BJ (cell line): ENCODE data around the gene TREM2. TPM values are rescaled to one million over a fixed set of nuclear protein-coding genes. Genes with fewer than 3 reads are reported as not detected.

Experiments
- CTCF ChIA-PET: fragments of 350-600 bp; formaldehyde crosslinking; extraction: SDS; loops from one replicate; lab custom pipeline; 2021; ENCODE audit warnings: antibody characterized with exemption, inconsistent platforms; lab: Yijun Ruan, JAX
- POLR2A ChIA-PET: fragments of 300-600 bp; sonication (Branson Sonifier 250); formaldehyde crosslinking; extraction: SDS; loops from one replicate; lab custom pipeline; 2021; ENCODE audit warnings: antibody characterized with exemption; lab: Charles Lee
- DNase-seq: peaks from one replicate; pipeline ENCODE4 v3.0.0-alpha.2; 2011; ENCODE audit warnings: low read depth
- H3K27me3 ChIP-seq: 2 replicates; pipeline ENCODE4 v1.6.0; 2011; ENCODE audit warnings: low read length; ENCODE audit not compliant: control insufficient read depth, insufficient read depth
- H3K36me3 ChIP-seq: 2 replicates; pipeline ENCODE4 v1.5.1; 2011; ENCODE audit warnings: low read length; ENCODE audit not compliant: control insufficient read depth, insufficient read depth
- H3K4me3 ChIP-seq: 2 replicates; pipeline ENCODE4 v1.5.1; 2011; ENCODE audit warnings: low read depth, mild to moderate bottlenecking, control low read depth, low read length
- polyA plus RNA-seq: library from polyadenylated mRNA; depleted of rRNA; stranded (reverse); fragments of >200 nt; gene quantifications from 2 replicates; pipeline ENCODE4 v1.2.3, GENCODE V29; 2011
- TF ChIP-seq, protein P1 (sequence below): IDR thresholded peaks from 2 replicates; pipeline ENCODE4 v1.5.1; 2011; ENCODE audit warnings: low read depth, mild to moderate bottlenecking, control low read depth, inconsistent platforms, low read length, moderate library complexity; ENCODE audit not compliant: insufficient read depth

The TREM2 gene
- polyA plus RNA-seq, 1 experiment, result not detected

DNA sequence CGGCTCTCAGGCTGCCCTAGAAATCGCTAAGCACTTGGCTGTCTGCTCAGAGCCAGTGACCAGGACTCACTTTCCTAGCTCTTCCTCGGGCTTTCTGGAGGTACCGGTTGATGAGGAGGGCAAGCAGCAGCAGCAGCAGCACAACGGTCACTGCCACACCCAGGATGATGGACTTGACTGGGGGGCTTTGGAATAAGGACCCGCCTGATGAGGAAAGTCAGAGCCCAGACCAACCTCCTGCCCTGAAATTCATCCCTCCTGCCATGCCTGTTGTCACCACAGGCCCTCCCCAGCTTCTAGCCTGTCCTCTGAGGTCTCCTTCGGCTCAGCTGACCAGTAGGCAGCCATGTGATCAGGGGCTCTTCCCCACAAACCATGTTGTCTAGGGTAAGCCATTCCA, 21.8 kb upstream of the TREM2 start:
- POLR2A ChIA-PET, result no interaction called here
- DNase-seq, result no peak
- TF ChIP-seq, protein P1, sequence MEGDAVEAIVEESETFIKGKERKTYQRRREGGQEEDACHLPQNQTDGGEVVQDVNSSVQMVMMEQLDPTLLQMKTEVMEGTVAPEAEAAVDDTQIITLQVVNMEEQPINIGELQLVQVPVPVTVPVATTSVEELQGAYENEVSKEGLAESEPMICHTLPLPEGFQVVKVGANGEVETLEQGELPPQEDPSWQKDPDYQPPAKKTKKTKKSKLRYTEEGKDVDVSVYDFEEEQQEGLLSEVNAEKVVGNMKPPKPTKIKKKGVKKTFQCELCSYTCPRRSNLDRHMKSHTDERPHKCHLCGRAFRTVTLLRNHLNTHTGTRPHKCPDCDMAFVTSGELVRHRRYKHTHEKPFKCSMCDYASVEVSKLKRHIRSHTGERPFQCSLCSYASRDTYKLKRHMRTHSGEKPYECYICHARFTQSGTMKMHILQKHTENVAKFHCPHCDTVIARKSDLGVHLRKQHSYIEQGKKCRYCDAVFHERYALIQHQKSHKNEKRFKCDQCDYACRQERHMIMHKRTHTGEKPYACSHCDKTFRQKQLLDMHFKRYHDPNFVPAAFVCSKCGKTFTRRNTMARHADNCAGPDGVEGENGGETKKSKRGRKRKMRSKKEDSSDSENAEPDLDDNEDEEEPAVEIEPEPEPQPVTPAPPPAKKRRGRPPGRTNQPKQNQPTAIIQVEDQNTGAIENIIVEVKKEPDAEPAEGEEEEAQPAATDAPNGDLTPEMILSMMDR, result no peak
- Histone ChIP-seq H3K36me3 (no peaks in the 10 kb centered on the region), H3K27me3 (peaks cover 5% of the 10 kb centered on the region), H3K4me3 (no peak overlapping the region)
- CTCF ChIA-PET, result interaction anchor here (0.9 to 1.5 kb wide), 2 partner anchors 19 to 93 kb away, joined by 3 to 4 read pairs; no protein-coding TSS in a partner anchor

DNA sequence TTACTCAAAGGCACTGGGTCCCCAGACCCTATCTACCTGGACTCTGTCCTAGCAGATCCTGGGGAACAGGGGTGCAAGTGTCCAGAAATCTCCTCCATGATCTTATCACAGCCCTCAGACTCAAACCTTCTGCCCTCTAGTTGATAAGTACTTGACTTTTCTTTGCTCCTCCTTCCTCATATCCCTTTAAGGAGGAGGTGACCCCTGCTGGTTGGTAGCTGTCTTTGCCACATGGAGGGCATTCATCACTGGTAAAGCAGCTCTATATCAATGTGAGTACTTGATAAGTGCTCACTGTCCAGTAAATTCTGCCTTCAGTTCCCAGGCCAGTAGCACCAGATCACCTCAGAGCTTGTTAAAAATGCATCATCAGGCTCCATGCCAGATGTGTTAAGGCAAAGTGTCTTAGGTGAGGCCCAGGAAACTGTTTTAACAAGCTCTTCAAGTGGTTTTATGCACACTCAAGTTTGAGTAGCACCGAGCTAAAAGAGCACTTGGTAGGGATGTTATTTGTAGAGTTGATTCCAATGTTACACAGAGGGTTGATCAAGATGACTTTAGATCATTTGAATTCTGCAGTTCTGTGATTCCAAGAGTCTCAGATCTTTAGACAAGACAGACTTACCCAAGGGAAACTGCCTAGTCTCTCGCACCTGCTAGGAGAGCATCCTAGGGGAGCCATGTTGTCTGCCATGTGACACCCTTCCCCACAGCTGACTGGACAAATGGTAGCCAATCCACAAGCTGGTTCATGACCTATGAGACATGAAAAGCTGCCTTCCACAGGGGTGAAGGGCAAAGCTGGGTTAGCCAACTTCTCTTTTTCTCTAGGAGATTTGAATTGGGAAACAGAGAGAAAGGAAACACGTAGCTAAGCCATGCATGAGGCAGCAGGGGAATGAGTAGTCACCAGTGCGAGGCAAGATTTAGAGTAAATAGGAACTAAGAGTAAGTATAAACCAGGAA, 19.4 kb upstream of the TREM2 start:
- Histone ChIP-seq H3K27me3 (peaks cover 11% of the 10 kb centered on the region), H3K4me3 (no peak overlapping the region), H3K36me3 (no peaks in the 10 kb centered on the region)
- DNase-seq, result no peak
- TF ChIP-seq, protein P1, result peak; percentile 78
- ChIA-PET CTCF (interaction anchor here (0.8 to 3.7 kb wide), 19 partner anchors 8 to 106 kb away, joined by 3 to 39 read pairs (median 5); no protein-coding TSS in a partner anchor), POLR2A (interaction anchor here (0.7 kb wide), 1 partner anchor 90 kb away, joined by 4 read pairs; no protein-coding TSS in a partner anchor)

DNA sequence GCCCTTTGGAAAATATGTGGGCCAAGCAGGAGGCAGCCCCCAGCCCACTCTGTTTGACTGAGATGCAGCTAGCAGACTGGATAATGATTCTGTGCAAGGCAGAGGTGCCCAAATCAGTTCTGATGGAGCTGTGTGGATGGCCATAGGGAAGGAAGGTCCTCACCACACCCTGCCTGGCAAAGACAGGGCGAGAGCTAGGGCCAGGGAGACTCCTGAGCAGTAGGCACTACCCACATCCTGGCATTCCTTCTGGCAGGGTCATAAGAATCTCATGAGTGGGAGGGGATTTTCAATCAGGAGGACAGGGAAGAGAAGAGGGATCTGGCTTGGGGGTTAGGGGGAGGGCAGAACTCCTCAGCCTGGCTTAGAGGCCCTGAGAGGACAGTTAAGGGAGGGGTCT, 18.6 kb upstream of the TREM2 start:
- DNase-seq, result no peak
- TF ChIP-seq, protein P1, result no peak
- Histone ChIP-seq H3K36me3 (no peaks in the 10 kb centered on the region), H3K4me3 (no peak overlapping the region), H3K27me3 (peaks cover 13% of the 10 kb centered on the region)
- POLR2A ChIA-PET, result interaction anchor here (0.7 kb wide), 1 partner anchor 89 kb away, joined by 4 read pairs; no protein-coding TSS in a partner anchor
- CTCF ChIA-PET, result interaction anchor here (0.9 to 3.7 kb wide), 14 partner anchors 8 to 137 kb away, joined by 3 to 39 read pairs (median 5); no protein-coding TSS in a partner anchor

DNA sequence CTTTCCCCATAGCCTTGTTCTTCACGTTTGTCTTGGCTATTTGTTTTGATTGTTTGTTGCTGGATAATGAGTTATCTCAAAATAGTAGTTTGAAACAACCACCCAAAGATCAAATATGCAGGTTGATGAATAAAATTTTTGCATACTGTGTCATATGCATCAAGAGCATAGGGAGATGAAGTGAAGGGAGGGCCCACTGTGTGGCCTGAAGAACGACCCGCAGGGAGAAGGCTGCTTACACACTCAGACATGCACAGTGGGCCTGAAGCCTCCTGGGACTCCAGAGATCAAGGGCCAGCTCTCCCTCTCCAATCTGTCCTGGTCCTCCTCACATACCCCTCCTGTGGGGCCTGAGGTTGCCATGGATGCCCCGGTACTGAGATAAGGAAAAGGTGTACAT, 16.2 kb upstream of the TREM2 start:
- ChIA-PET POLR2A (no interaction called here), CTCF (interaction anchor here (0.7 to 1.8 kb wide), 3 partner anchors 7 to 141 kb away, joined by 3 to 8 read pairs (median 5); no protein-coding TSS in a partner anchor)
- TF ChIP-seq, protein P1, result no peak
- H3K36me3 ChIP-seq, result no peaks in the 10 kb centered on the region
- DNase-seq, result no peak
- no peak overlapping the region for H3K4me3 ChIP-seq
- peaks cover 11% of the 10 kb centered on the region for H3K27me3 ChIP-seq

DNA sequence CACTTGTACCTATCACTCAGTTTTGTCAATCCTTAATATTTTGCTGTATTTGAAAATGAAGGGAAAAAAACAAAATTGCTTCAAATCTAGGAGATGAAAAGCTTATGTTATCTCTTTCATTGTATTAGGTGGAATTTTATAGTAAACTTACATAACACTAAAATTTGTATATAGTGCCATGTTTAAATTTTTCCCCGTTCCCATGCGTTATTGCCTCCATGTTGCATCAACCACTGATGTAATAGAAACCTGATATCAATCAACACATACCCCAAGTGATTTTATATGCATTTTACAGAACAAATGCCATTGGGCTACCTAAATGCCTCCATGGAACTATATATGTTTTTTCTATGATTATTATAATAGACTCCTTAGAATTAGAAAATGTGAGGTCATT, 14.8 kb upstream of the TREM2 start:
- no peak for DNase-seq
- Histone ChIP-seq H3K36me3 (no peaks in the 10 kb centered on the region), H3K4me3 (no peak overlapping the region), H3K27me3 (peaks cover 11% of the 10 kb centered on the region)
- CTCF ChIA-PET, result interaction anchor here (1.1 to 1.7 kb wide), 3 partner anchors 10 to 86 kb away, joined by 3 to 7 read pairs (median 4); no protein-coding TSS in a partner anchor
- TF ChIP-seq, protein P1, result no peak
- POLR2A ChIA-PET, result no interaction called here
